ENCODE measurements around the gene TNRC18.

GRCh38 chr7:5289355-5289754 lies 134.3 kb downstream of the TNRC18 start:
- TF ChIP-seq POLR2A (IDR thresholded peaks at IDR 0.05; ENCODE audit: low read depth, low read length) (no peak), POLR2AphosphoS5 (IDR thresholded peaks at IDR 0.05; ENCODE audit: low read depth, low read length) (no peak), TAF1 (IDR thresholded peaks at IDR 0.05; ENCODE audit: low read depth, low read length) (no peak), SPI1 (IDR thresholded peaks at IDR 0.05; ENCODE audit: low read depth, low read length) (no peak)
